ENCODE results near the gene TBX18.

TBX18 gene

GRCh38 chr6:84774157-84774984 is 10.0 kb upstream of the TBX18 start:
- H3K36me3 ChIP-seq (ENCODE audit: control insufficient read depth in 2 of 2, insufficient read depth in 2 of 2, low read length in 2 of 2) = no peaks in the 10 kb centered on the region
- H3K27me3 ChIP-seq (ENCODE audit: control insufficient read depth in 2 of 2, insufficient read depth in 2 of 2, low read length in 2 of 2) = peaks cover 28 to 44% of the 10 kb centered on the region in 2 donors
- no peaks in the 10 kb centered on the region for H3K4me1 ChIP-seq (ENCODE audit: control insufficient read depth in 2 of 2, insufficient read depth in 2 of 2, low read length in 2 of 2)
- no peak overlapping the region for H3K9ac ChIP-seq (ENCODE audit: low read depth in 1 of 2, low read length in 2 of 2)
- H3K9me3 ChIP-seq (ENCODE audit: control insufficient read depth in 2 of 2, low read length in 2 of 2) = no peaks in the 10 kb centered on the region
- no peak overlapping the region for H3K4me3 ChIP-seq (ENCODE audit: low read length in 2 of 2)
- no peak overlapping the region for H3K27ac ChIP-seq (ENCODE audit: low read depth in 2 of 2, low read length in 2 of 2)

GRCh38 chr6:84773431-84774156 is 9.2 kb upstream of the TBX18 start:
- peaks cover 30 to 51% of the 10 kb centered on the region in 2 donors for H3K27me3 ChIP-seq (ENCODE audit: control insufficient read depth in 2 of 2, insufficient read depth in 2 of 2, low read length in 2 of 2)
- H3K9me3 ChIP-seq (ENCODE audit: control insufficient read depth in 2 of 2, low read length in 2 of 2) = no peaks in the 10 kb centered on the region
- H3K27ac ChIP-seq (ENCODE audit: low read depth in 2 of 2, low read length in 2 of 2) = no peak overlapping the region
- H3K4me3 ChIP-seq (ENCODE audit: low read length in 2 of 2) = peak overlapping the region in 1 of 2 donors; percentile 4
- H3K36me3 ChIP-seq (ENCODE audit: control insufficient read depth in 2 of 2, insufficient read depth in 2 of 2, low read length in 2 of 2) = no peaks in the 10 kb centered on the region
- H3K4me1 ChIP-seq (ENCODE audit: control insufficient read depth in 2 of 2, insufficient read depth in 2 of 2, low read length in 2 of 2) = no peaks in the 10 kb centered on the region
- H3K9ac ChIP-seq (ENCODE audit: low read depth in 1 of 2, low read length in 2 of 2) = no peak overlapping the region

- Histone ChIP-seq H3K4me1 (ENCODE audit: control insufficient read depth in 2 of 2, insufficient read depth in 2 of 2, low read length in 2 of 2) (no peaks in the 10 kb centered on the region), H3K36me3 (ENCODE audit: control insufficient read depth in 2 of 2, insufficient read depth in 2 of 2, low read length in 2 of 2) (no peaks in the 10 kb centered on the region), H3K27me3 (ENCODE audit: control insufficient read depth in 2 of 2, insufficient read depth in 2 of 2, low read length in 2 of 2) (peaks cover 30 to 54% of the 10 kb centered on the region in 2 donors), H3K4me3 (ENCODE audit: low read length in 2 of 2) (no peak overlapping the region), H3K27ac (ENCODE audit: low read depth in 2 of 2, low read length in 2 of 2) (no peak overlapping the region), H3K9me3 (ENCODE audit: control insufficient read depth in 2 of 2, low read length in 2 of 2) (no peaks in the 10 kb centered on the region), H3K9ac (ENCODE audit: low read depth in 1 of 2, low read length in 2 of 2) (no peak overlapping the region)
Observed at GRCh38 chr6:84773133-84773430, 8.7 kb upstream of the TBX18 start.

- Histone ChIP-seq H3K9me3 (ENCODE audit: control insufficient read depth in 2 of 2, low read length in 2 of 2) (no peaks in the 10 kb centered on the region), H3K27ac (ENCODE audit: low read depth in 2 of 2, low read length in 2 of 2) (no peak overlapping the region), H3K36me3 (ENCODE audit: control insufficient read depth in 2 of 2, insufficient read depth in 2 of 2, low read length in 2 of 2) (no peaks in the 10 kb centered on the region), H3K9ac (ENCODE audit: low read depth in 1 of 2, low read length in 2 of 2) (no peak overlapping the region), H3K4me3 (ENCODE audit: low read length in 2 of 2) (no peak overlapping the region), H3K4me1 (ENCODE audit: control insufficient read depth in 2 of 2, insufficient read depth in 2 of 2, low read length in 2 of 2) (no peaks in the 10 kb centered on the region), H3K27me3 (ENCODE audit: control insufficient read depth in 2 of 2, insufficient read depth in 2 of 2, low read length in 2 of 2) (peaks cover 33 to 54% of the 10 kb centered on the region in 2 donors)
Observed at GRCh38 chr6:84772428-84773132, 8.2 kb upstream of the TBX18 start.

- no peaks in the 10 kb centered on the region for H3K9me3 ChIP-seq (ENCODE audit: control insufficient read depth in 2 of 2, low read length in 2 of 2)
- no peaks in the 10 kb centered on the region for H3K36me3 ChIP-seq (ENCODE audit: control insufficient read depth in 2 of 2, insufficient read depth in 2 of 2, low read length in 2 of 2)
- H3K9ac ChIP-seq (ENCODE audit: low read depth in 1 of 2, low read length in 2 of 2) = no peak overlapping the region
- H3K27me3 ChIP-seq (ENCODE audit: control insufficient read depth in 2 of 2, insufficient read depth in 2 of 2, low read length in 2 of 2) = peaks cover 39 to 61% of the 10 kb centered on the region in 2 donors
- H3K27ac ChIP-seq (ENCODE audit: low read depth in 2 of 2, low read length in 2 of 2) = no peak overlapping the region
- H3K4me3 ChIP-seq (ENCODE audit: low read length in 2 of 2) = no peak overlapping the region
- no peaks in the 10 kb centered on the region for H3K4me1 ChIP-seq (ENCODE audit: control insufficient read depth in 2 of 2, insufficient read depth in 2 of 2, low read length in 2 of 2)
Observed at GRCh38 chr6:84771756-84772356, 7.5 kb upstream of the TBX18 start.

GRCh38 chr6:84771125-84771755 is 6.8 kb upstream of the TBX18 start:
- H3K27ac ChIP-seq (ENCODE audit: low read depth in 2 of 2, low read length in 2 of 2) = no peak overlapping the region
- peaks cover 44 to 65% of the 10 kb centered on the region in 2 donors for H3K27me3 ChIP-seq (ENCODE audit: control insufficient read depth in 2 of 2, insufficient read depth in 2 of 2, low read length in 2 of 2)
- no peaks in the 10 kb centered on the region for H3K9me3 ChIP-seq (ENCODE audit: control insufficient read depth in 2 of 2, low read length in 2 of 2)
- H3K4me3 ChIP-seq (ENCODE audit: low read length in 2 of 2) = no peak overlapping the region
- no peak overlapping the region for H3K9ac ChIP-seq (ENCODE audit: low read depth in 1 of 2, low read length in 2 of 2)
- H3K4me1 ChIP-seq (ENCODE audit: control insufficient read depth in 2 of 2, insufficient read depth in 2 of 2, low read length in 2 of 2) = no peaks in the 10 kb centered on the region
- no peaks in the 10 kb centered on the region for H3K36me3 ChIP-seq (ENCODE audit: control insufficient read depth in 2 of 2, insufficient read depth in 2 of 2, low read length in 2 of 2)

GRCh38 chr6:84770521-84770920 is 6.1 kb upstream of the TBX18 start:
- Histone ChIP-seq H3K9me3 (ENCODE audit: control insufficient read depth in 2 of 2, low read length in 2 of 2) (no peaks in the 10 kb centered on the region), H3K36me3 (ENCODE audit: control insufficient read depth in 2 of 2, insufficient read depth in 2 of 2, low read length in 2 of 2) (no peaks in the 10 kb centered on the region), H3K27me3 (ENCODE audit: control insufficient read depth in 2 of 2, insufficient read depth in 2 of 2, low read length in 2 of 2) (peaks cover 41 to 65% of the 10 kb centered on the region in 2 donors), H3K27ac (ENCODE audit: low read depth in 2 of 2, low read length in 2 of 2) (no peak overlapping the region), H3K9ac (ENCODE audit: low read depth in 1 of 2, low read length in 2 of 2) (no peak overlapping the region), H3K4me3 (ENCODE audit: low read length in 2 of 2) (no peak overlapping the region), H3K4me1 (ENCODE audit: control insufficient read depth in 2 of 2, insufficient read depth in 2 of 2, low read length in 2 of 2) (no peaks in the 10 kb centered on the region)

- Histone ChIP-seq H3K4me1 (ENCODE audit: control insufficient read depth in 2 of 2, insufficient read depth in 2 of 2, low read length in 2 of 2) (no peaks in the 10 kb centered on the region), H3K27me3 (ENCODE audit: control insufficient read depth in 2 of 2, insufficient read depth in 2 of 2, low read length in 2 of 2) (peaks cover 41 to 61% of the 10 kb centered on the region in 2 donors), H3K9ac (ENCODE audit: low read depth in 1 of 2, low read length in 2 of 2) (no peak overlapping the region), H3K4me3 (ENCODE audit: low read length in 2 of 2) (no peak overlapping the region), H3K27ac (ENCODE audit: low read depth in 2 of 2, low read length in 2 of 2) (no peak overlapping the region), H3K36me3 (ENCODE audit: control insufficient read depth in 2 of 2, insufficient read depth in 2 of 2, low read length in 2 of 2) (no peaks in the 10 kb centered on the region), H3K9me3 (ENCODE audit: control insufficient read depth in 2 of 2, low read length in 2 of 2) (no peaks in the 10 kb centered on the region)
Observed at GRCh38 chr6:84769306-84769705, 4.9 kb upstream of the TBX18 start.

- Histone ChIP-seq H3K4me1 (ENCODE audit: control insufficient read depth in 2 of 2, insufficient read depth in 2 of 2, low read length in 2 of 2) (no peaks in the 10 kb centered on the region), H3K27ac (ENCODE audit: low read depth in 2 of 2, low read length in 2 of 2) (no peak overlapping the region), H3K9ac (ENCODE audit: low read depth in 1 of 2, low read length in 2 of 2) (no peak overlapping the region), H3K9me3 (ENCODE audit: control insufficient read depth in 2 of 2, low read length in 2 of 2) (no peaks in the 10 kb centered on the region), H3K27me3 (ENCODE audit: control insufficient read depth in 2 of 2, insufficient read depth in 2 of 2, low read length in 2 of 2) (peaks cover 41 to 58% of the 10 kb centered on the region in 2 donors), H3K4me3 (ENCODE audit: low read length in 2 of 2) (no peak overlapping the region), H3K36me3 (ENCODE audit: control insufficient read depth in 2 of 2, insufficient read depth in 2 of 2, low read length in 2 of 2) (no peaks in the 10 kb centered on the region)
Observed at GRCh38 chr6:84768442-84769174, 4.2 kb upstream of the TBX18 start.

Data from mucosa of rectum (tissue), 2 donors.